NB4 (cell line): ENCODE measurements around the gene APOBEC3C.
A peak's percentile ranks its signal among the peaks of the same experiment; 100 is the strongest.

ENCODE experiments used
- DNase-seq: peaks from one replicate; pipeline ENCODE4 v3.0.0; 2010; ENCODE audit warnings: low read depth
- H3K4me3 ChIP-seq: one replicate; pipeline ENCODE4 v1.5.1; 2011; ENCODE audit warnings: mild to moderate bottlenecking, low read depth, low read length, moderate library complexity
- CTCF ChIP-seq: IDR thresholded peaks from one replicate; pipeline ENCODE4 v1.5.1; 2012; ENCODE audit warnings: low read depth, low read length
- MYC ChIP-seq: IDR thresholded peaks from 2 replicates; pipeline ENCODE4 v1.6.1; 2011; ENCODE audit warnings: low read depth, low read length
- POLR2A ChIP-seq: IDR thresholded peaks from 2 replicates; pipeline ENCODE4 v1.6.1; 2011; ENCODE audit warnings: mild to moderate bottlenecking; ENCODE audit not compliant: insufficient read length; ENCODE audit errors: extremely low read depth
- TF ChIP-seq, protein P1 (sequence below): IDR thresholded peaks from 2 replicates; pipeline ENCODE4 v1.6.1; 2011; ENCODE audit warnings: low read depth, low read length

APOBEC3C gene

GRCh38 chr22:39021552-39022250, 7.6 kb downstream of the APOBEC3C start:
- TF ChIP-seq, protein P1, sequence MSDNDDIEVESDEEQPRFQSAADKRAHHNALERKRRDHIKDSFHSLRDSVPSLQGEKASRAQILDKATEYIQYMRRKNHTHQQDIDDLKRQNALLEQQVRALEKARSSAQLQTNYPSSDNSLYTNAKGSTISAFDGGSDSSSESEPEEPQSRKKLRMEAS, result no peak
- no peak for TF ChIP-seq CTCF
- no peak for TF ChIP-seq POLR2A
- TF ChIP-seq MYC, result no peak
- no peak for DNase-seq
- peak overlapping the region; percentile 48 for H3K4me3 ChIP-seq

DNA sequence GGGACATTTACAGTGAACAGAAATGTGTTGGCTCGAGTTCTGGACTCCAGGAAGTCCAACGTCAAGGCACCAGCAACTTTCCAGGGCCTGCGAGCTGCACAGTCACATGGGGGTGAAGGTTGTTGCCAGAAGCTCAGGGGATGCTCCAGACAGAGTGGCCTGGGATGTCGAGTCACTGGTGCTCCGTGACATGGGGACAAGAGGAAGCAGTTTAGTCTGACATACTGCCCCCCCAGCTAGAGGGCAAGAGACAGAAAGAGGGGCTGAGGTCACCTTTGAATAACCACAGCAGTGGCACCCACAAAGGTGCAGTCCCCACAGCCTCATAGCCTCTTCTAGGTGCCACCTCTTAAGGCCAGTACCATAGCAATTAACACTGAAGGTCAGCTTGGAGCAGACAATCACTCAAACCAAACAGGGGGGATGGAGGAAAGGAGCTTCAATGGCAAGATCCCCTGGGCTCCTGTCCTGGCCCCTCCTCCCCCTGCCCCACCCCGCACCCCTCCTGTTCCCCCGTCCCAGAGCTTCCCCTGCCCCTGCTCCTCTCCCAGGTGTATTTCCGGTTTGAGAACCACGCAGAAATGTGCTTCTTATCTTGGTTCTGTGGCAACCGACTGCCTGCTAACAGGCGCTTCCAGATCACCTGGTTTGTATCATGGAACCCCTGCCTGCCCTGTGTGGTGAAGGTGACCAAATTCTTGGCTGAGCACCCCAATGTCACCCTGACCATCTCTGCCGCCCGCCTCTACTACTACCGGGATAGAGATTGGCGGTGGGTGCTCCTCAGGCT, 10.7 kb downstream of the APOBEC3C start:
- no peak for TF ChIP-seq CTCF
- no peak for TF ChIP-seq MYC
- TF ChIP-seq POLR2A, result no peak
- TF ChIP-seq, protein P1, result no peak
- no peak overlapping the region for H3K4me3 ChIP-seq
- DNase-seq, result no peak

DNA sequence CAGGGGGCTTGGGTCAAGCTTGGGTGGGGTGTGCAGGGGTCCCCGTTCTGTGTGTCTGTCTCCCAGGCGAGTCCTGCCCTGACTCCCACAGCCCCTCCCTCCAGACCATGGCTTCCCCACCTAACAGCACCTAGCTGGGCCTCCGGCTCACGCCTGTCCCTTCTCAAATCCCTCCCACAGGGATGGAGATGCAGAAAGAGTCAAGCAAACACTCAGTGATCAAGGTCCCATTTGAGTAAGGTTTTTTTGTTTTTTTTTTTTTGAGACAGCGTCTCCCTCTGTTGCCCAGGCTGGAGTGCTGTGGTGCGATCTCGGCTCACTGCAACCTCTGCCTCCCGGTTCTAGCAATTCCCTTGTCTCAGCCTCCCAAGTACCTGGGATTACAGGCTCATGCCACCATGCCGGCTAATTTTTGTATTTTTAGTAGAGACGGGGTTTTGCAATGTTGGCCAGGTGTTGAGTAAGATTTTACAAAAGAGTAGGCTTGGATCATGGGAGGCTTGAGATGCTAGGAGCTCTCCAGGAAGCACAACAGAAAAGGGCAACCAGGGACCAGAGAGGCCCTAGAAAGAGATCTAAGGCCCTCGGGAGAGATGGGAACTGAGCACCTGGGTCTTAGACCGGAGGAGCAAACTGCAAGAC, 12.6 kb downstream of the APOBEC3C start:
- TF ChIP-seq, protein P1, result no peak
- TF ChIP-seq POLR2A, result no peak
- TF ChIP-seq CTCF, result no peak
- no peak for TF ChIP-seq MYC
- no peak overlapping the region for H3K4me3 ChIP-seq
- DNase-seq, result no peak

DNA sequence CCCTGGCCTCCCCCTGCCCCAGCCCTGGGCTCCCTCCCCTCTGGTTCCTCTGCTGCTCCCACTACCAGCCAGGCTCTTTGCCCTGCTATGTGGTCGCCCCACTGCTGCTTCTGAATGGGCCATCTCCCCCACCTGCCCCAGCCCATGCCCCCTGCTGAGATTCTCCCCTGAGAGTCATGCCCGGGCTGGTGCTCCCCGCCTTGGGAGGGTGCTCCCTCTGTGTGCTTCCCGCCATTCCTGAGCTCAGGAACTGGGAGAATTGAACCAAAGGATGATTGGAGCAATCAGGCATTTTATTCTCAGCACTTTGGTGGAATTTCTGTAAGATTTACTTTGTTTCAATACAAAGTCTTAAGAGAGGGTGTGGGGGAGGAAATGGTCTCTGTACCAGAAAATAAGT, 13.7 kb downstream of the APOBEC3C start:
- H3K4me3 ChIP-seq, result no peak overlapping the region
- DNase-seq, result no peak
- TF ChIP-seq POLR2A (no peak), CTCF (no peak), MYC (no peak)
- TF ChIP-seq, protein P1, result no peak

DNA sequence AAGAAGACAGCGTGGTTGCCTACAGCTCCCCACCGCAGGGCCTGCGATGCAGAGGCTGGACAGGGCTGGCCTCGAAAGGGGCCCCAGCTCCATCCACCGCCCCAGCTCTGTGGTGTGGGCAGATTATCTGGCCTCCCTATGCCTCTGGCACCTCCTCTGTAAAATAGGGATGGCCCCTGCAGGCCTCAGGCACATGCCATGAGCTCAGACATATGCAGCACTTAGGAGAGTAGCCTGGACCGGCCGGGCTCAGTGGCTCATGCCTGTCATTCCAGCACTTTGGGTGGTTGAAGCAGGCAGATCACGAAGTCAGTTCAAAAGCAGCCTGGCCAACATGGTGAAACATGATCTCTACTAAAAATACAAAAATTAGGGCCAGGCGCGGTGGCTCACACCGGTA, 14.2 kb downstream of the APOBEC3C start:
- no peak overlapping the region for H3K4me3 ChIP-seq
- no peak for TF ChIP-seq POLR2A
- no peak for TF ChIP-seq MYC
- TF ChIP-seq, protein P1, result no peak
- DNase-seq, result no peak
